Endodermal cell (in vitro differentiated cells): ENCODE results near the gene CES3. TPM values are rescaled to one million over a fixed set of nuclear protein-coding genes. Genes with fewer than 3 reads are reported as not detected.

Experiments used
- DNase-seq: peaks from one replicate; pipeline ENCODE4 v3.0.0-alpha.2; 2017
- H3K27ac ChIP-seq: 2 replicates; pipeline ENCODE4 v1.5.1; 2013; ENCODE audit warnings: mild to moderate bottlenecking, low read depth, low read length, moderate library complexity
- H3K27me3 ChIP-seq: 2 replicates; pipeline ENCODE4 v1.6.1; 2013; ENCODE audit warnings: mild to moderate bottlenecking, low read length, moderate library complexity; ENCODE audit not compliant: insufficient read depth, control insufficient read depth, poor library complexity, severe bottlenecking
- H3K36me3 ChIP-seq: 2 replicates; pipeline ENCODE4 v1.7.0; 2013; ENCODE audit warnings: mild to moderate bottlenecking, low read length, moderate library complexity; ENCODE audit not compliant: control insufficient read depth, insufficient read depth
- H3K4me1 ChIP-seq: one replicate; pipeline ENCODE4 v1.7.0; 2013; ENCODE audit warnings: low read length; ENCODE audit not compliant: control insufficient read depth, insufficient read depth
- H3K4me3 ChIP-seq: 2 replicates; pipeline ENCODE4 v1.5.1; 2013; ENCODE audit warnings: mild to moderate bottlenecking, low read length, moderate library complexity
- H3K9ac ChIP-seq: 2 replicates; pipeline ENCODE4 v1.6.1; 2013; ENCODE audit warnings: mild to moderate bottlenecking, low read length, moderate library complexity; ENCODE audit not compliant: poor library complexity, severe bottlenecking; ENCODE audit errors: extremely low read depth
- H3K9me3 ChIP-seq: 2 replicates; pipeline ENCODE4 v1.6.1; 2013; ENCODE audit warnings: mild to moderate bottlenecking, low read length, moderate library complexity; ENCODE audit not compliant: control insufficient read depth
- H3K27ac Mint-ChIP-seq: 2 replicates; pipeline ENCODE4 v1.8.0; 2020; ENCODE audit warnings: mixed read lengths
- H3K27me3 Mint-ChIP-seq: 2 replicates; pipeline ENCODE4 v1.8.0; 2021; ENCODE audit warnings: mild to moderate bottlenecking, mixed read lengths; ENCODE audit not compliant: insufficient read depth
- H3K36me3 Mint-ChIP-seq: 2 replicates; pipeline ENCODE4 v1.8.0; 2020; ENCODE audit warnings: low read depth, mixed read lengths
- H3K4me1 Mint-ChIP-seq: 2 replicates; pipeline ENCODE4 v1.8.0; 2020; ENCODE audit warnings: mixed read lengths
- H3K4me3 Mint-ChIP-seq: 2 replicates; pipeline ENCODE4 v1.8.0; 2020; ENCODE audit warnings: mild to moderate bottlenecking, moderate library complexity, mixed read lengths
- H3K9me3 Mint-ChIP-seq: 2 replicates; pipeline ENCODE4 v1.8.0; 2020; ENCODE audit warnings: mild to moderate bottlenecking, mixed read lengths
- CTCF ChIP-seq: fragments of 200-600 bp; sonication (generic); conservative IDR thresholded peaks from 2 replicates; pipeline ENCODE4 v1.5.0; 2021; ENCODE audit warnings: antibody characterized with exemption, mild to moderate bottlenecking
- WGBS, 2 experiments: methylation state at CpG; one replicate each; pipeline versions ENCODE4 v1.1.5 to v1.1.7; 2013; ENCODE audit warnings: missing lambda C conversion rate in 2 of 2, mixed read lengths in 1 of 2; ENCODE audit not compliant: insufficient coverage in 1 of 2, insufficient read length in 1 of 2; 5-methylcytosine and 5-hydroxymethylcytosine counted together
- total RNA-seq, 2 donors: library from RNA; stranded (reverse); fragmentation: NEBNext Ultra II Directional in 1 of 2; extraction: Animal tissue kit (Norgen Biotek cat#: 25700) in 1 of 2; gene quantifications; 2 replicates in 1 of 2; 3 replicates in 1 of 2; pipeline ENCODE4 v1.2.1, GENCODE V29; 2021

CES3 gene
- total RNA-seq, 2 donors from 2014 or later: 2.7 to 3.8 TPM

DNA sequence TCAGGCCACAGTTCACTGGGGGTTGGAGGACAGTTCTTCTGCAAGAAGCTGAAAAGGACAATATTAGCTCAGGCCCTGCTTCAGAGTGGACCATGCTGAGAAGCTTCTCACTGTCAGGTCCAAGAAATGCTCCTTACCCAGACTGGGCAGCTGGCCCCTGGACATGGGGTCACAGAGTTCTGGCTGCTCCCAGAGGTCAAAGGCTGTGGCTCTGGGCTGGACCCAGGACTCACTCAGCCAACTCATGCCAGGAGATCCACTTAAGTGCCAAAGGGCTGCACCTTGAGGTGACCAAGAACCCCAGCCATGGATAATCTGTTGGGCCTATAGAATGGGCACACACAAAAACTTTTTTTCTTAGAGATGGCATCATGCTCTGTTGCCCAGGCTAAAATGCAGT, 21.7 kb upstream of the CES3 start:
- Mint-ChIP-seq H3K27me3 (peaks cover 8% of the 10 kb centered on the region), H3K4me3 (no peak overlapping the region), H3K36me3 (peaks cover 31% of the 10 kb centered on the region), H3K4me1 (peaks cover 7% of the 10 kb centered on the region), H3K27ac (no peak overlapping the region), H3K9me3 (no peaks in the 10 kb centered on the region)
- Histone ChIP-seq H3K36me3 (peaks cover 26% of the 10 kb centered on the region), H3K4me3 (no peak overlapping the region), H3K9ac (no peak overlapping the region), H3K27ac (no peak overlapping the region), H3K9me3 (no peaks in the 10 kb centered on the region), H3K27me3 (no peaks in the 10 kb centered on the region), H3K4me1 (peaks cover 9% of the 10 kb centered on the region)
- no peak for DNase-seq
- no peak for TF ChIP-seq CTCF

DNA sequence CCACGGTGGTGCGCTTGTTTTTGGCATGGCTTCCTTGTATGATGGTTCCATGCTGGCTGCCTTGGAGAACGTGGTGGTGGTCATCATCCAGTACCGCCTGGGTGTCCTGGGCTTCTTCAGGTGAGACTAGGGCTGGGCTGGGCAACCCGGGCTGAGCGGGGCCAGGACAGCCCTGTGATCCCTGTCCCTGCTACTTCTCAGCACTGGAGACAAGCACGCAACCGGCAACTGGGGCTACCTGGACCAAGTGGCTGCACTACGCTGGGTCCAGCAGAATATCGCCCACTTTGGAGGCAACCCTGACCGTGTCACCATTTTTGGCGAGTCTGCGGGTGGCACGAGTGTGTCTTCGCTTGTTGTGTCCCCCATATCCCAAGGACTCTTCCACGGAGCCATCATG, 20.8 kb upstream of the CES3 start:
- H3K27ac ChIP-seq: no peak overlapping the region
- no peak overlapping the region for H3K9ac ChIP-seq
- peaks cover 5% of the 10 kb centered on the region for H3K27me3 Mint-ChIP-seq
- H3K9me3 Mint-ChIP-seq: no peaks in the 10 kb centered on the region
- no peak for DNase-seq
- peaks cover 26% of the 10 kb centered on the region for H3K36me3 ChIP-seq
- peaks cover 4% of the 10 kb centered on the region for H3K4me1 Mint-ChIP-seq
- WGBS, 2 experiments: 97% methylated on average over 14 to 16 of the region's 16 CpGs
- peaks cover 31% of the 10 kb centered on the region for H3K36me3 Mint-ChIP-seq
- no peak overlapping the region for H3K4me3 Mint-ChIP-seq
- no peak overlapping the region for H3K4me3 ChIP-seq
- H3K9me3 ChIP-seq: no peaks in the 10 kb centered on the region
- H3K27me3 ChIP-seq: no peaks in the 10 kb centered on the region
- H3K27ac Mint-ChIP-seq: no peak overlapping the region
- peaks cover 8% of the 10 kb centered on the region for H3K4me1 ChIP-seq
- TF ChIP-seq CTCF: no peak

DNA sequence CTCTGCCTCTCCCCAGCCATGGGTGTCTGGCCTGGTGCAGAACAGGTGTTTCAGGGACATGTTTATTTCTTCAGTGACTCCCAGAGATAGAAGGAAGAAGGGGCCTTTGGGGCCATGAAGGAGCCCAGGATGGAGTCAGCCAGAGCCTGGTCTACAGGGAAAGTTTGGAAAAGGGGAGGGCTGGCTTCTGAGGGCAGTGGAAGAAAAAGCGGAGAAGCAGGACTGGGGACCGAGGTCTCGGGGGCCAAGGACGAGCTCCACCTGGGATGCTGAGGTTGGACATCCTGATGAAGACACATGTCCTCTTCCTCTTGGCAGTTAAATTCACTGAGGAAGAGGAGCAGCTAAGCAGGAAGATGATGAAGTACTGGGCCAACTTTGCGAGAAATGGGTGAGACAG, 18.1 kb upstream of the CES3 start:
- Mint-ChIP-seq H3K27ac (no peak overlapping the region), H3K4me1 (no peaks in the 10 kb centered on the region), H3K27me3 (peaks cover under 1% of the 10 kb centered on the region), H3K9me3 (no peaks in the 10 kb centered on the region), H3K36me3 (peaks cover 23% of the 10 kb centered on the region), H3K4me3 (no peak overlapping the region)
- TF ChIP-seq CTCF: no peak
- Histone ChIP-seq H3K36me3 (peaks cover 26% of the 10 kb centered on the region), H3K27me3 (peaks cover 8% of the 10 kb centered on the region), H3K27ac (no peak overlapping the region), H3K4me3 (no peak overlapping the region), H3K9me3 (no peaks in the 10 kb centered on the region), H3K9ac (no peak overlapping the region), H3K4me1 (no peaks in the 10 kb centered on the region)
- WGBS, 2 experiments: 94 to 100% methylated on average over 5 of the region's 5 CpGs
- DNase-seq: no peak
